ENCODE measurements around the gene DMRTC2.

DNA sequence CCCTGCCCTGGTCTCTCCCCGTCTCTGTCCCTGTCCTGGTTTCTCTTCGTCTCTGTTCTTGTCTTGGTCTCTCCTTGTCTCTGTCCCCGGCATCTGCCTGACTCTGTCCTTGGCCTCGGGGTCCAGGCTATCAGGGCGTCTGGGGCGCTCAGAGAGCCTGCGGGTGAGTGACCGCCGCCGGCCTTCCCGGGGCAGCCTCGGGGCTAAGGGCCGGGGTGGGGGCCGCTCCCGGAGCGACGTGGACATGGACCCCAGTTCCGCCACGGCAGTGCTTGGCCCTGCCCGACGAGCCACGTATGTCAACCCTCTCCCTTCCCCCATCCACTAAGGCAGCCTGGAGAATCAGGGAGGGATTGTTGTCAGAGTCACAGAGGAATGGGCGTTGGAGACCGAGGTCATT, 53.0 kb downstream of the DMRTC2 start:
- no peak for TF ChIP-seq EGR1 (IDR thresholded peaks at IDR 0.05; ENCODE audit: low read depth)
- TF ChIP-seq, protein P1, sequence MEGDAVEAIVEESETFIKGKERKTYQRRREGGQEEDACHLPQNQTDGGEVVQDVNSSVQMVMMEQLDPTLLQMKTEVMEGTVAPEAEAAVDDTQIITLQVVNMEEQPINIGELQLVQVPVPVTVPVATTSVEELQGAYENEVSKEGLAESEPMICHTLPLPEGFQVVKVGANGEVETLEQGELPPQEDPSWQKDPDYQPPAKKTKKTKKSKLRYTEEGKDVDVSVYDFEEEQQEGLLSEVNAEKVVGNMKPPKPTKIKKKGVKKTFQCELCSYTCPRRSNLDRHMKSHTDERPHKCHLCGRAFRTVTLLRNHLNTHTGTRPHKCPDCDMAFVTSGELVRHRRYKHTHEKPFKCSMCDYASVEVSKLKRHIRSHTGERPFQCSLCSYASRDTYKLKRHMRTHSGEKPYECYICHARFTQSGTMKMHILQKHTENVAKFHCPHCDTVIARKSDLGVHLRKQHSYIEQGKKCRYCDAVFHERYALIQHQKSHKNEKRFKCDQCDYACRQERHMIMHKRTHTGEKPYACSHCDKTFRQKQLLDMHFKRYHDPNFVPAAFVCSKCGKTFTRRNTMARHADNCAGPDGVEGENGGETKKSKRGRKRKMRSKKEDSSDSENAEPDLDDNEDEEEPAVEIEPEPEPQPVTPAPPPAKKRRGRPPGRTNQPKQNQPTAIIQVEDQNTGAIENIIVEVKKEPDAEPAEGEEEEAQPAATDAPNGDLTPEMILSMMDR (IDR thresholded peaks at IDR 0.05 in 2 of 3, conservative IDR thresholded peaks at IDR 0.05 in 1 of 3; ENCODE audit: borderline replicate concordance in 1 of 3, insufficient read depth in 1 of 3, low read depth in 2 of 3, low read length in 2 of 3), result no peak
- TF ChIP-seq, protein P2, sequence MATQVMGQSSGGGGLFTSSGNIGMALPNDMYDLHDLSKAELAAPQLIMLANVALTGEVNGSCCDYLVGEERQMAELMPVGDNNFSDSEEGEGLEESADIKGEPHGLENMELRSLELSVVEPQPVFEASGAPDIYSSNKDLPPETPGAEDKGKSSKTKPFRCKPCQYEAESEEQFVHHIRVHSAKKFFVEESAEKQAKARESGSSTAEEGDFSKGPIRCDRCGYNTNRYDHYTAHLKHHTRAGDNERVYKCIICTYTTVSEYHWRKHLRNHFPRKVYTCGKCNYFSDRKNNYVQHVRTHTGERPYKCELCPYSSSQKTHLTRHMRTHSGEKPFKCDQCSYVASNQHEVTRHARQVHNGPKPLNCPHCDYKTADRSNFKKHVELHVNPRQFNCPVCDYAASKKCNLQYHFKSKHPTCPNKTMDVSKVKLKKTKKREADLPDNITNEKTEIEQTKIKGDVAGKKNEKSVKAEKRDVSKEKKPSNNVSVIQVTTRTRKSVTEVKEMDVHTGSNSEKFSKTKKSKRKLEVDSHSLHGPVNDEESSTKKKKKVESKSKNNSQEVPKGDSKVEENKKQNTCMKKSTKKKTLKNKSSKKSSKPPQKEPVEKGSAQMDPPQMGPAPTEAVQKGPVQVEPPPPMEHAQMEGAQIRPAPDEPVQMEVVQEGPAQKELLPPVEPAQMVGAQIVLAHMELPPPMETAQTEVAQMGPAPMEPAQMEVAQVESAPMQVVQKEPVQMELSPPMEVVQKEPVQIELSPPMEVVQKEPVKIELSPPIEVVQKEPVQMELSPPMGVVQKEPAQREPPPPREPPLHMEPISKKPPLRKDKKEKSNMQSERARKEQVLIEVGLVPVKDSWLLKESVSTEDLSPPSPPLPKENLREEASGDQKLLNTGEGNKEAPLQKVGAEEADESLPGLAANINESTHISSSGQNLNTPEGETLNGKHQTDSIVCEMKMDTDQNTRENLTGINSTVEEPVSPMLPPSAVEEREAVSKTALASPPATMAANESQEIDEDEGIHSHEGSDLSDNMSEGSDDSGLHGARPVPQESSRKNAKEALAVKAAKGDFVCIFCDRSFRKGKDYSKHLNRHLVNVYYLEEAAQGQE (IDR thresholded peaks at IDR 0.05; ENCODE audit: low read depth), result no peak
- TF ChIP-seq YY1 (IDR thresholded peaks at IDR 0.05; ENCODE audit: extremely low read depth, insufficient replicate concordance, low read depth, low read length), result no peak
- TF ChIP-seq, protein P3, sequence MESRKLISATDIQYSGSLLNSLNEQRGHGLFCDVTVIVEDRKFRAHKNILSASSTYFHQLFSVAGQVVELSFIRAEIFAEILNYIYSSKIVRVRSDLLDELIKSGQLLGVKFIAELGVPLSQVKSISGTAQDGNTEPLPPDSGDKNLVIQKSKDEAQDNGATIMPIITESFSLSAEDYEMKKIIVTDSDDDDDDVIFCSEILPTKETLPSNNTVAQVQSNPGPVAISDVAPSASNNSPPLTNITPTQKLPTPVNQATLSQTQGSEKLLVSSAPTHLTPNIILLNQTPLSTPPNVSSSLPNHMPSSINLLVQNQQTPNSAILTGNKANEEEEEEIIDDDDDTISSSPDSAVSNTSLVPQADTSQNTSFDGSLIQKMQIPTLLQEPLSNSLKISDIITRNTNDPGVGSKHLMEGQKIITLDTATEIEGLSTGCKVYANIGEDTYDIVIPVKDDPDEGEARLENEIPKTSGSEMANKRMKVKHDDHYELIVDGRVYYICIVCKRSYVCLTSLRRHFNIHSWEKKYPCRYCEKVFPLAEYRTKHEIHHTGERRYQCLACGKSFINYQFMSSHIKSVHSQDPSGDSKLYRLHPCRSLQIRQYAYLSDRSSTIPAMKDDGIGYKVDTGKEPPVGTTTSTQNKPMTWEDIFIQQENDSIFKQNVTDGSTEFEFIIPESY (IDR thresholded peaks at IDR 0.05; ENCODE audit: extremely low read depth, insufficient replicate concordance, low read length), result no peak
- no peak for TF ChIP-seq EZH2 (IDR thresholded peaks at IDR 0.05)
- no peak for TF ChIP-seq FOSL1 (IDR thresholded peaks at IDR 0.05; ENCODE audit: low read depth)
- no peak for TF ChIP-seq POLR2A (IDR thresholded peaks at IDR 0.05; ENCODE audit: borderline replicate concordance, extremely low read depth, insufficient read depth, insufficient read length)

Measured in HCT116 (cell line).